RWPE1 (cell line): ENCODE data around the gene NLN.
A peak's percentile ranks its signal among the peaks of the same experiment; 100 is the strongest.
"Not testable (repeated sequence)": the region's sequence is repeated elsewhere in the genome, so short reads cannot be mapped to it uniquely, and the experiment has no call there.

Source experiments
- CTCF ChIA-PET: fragments of 350-600 bp; sonication (Branson Sonifier 250); formaldehyde crosslinking; extraction: SDS; loops from one replicate; lab custom pipeline; 2021; lab: Yijun Ruan, JAX
- POLR2A ChIA-PET: fragments of 400-600 bp; formaldehyde crosslinking; extraction: SDS; loops from one replicate; lab custom pipeline; 2020; ENCODE audit warnings: antibody characterized with exemption; ENCODE audit not compliant: low non-redundant PET; lab: Yijun Ruan, JAX
- DNase-seq: peaks from one replicate; pipeline ENCODE4 v3.0.0; 2012; ENCODE audit warnings: low spot score
- H3K27ac ChIP-seq: fragments of 450-650 bp; 2 replicates; pipeline ENCODE4 v1.5.1; 2017
- CTCF ChIP-seq: fragments of 450-650 bp; conservative IDR thresholded peaks from 2 replicates; pipeline ENCODE4 v1.5.1; 2017; ENCODE audit warnings: low read depth, mild to moderate bottlenecking

NLN gene

GRCh38 chr5:65766781-65767180 is 44.8 kb downstream of the NLN start:
- POLR2A ChIA-PET: no interaction called here
- no peak for DNase-seq
- no peak for TF ChIP-seq CTCF
- no peak overlapping the region for H3K27ac ChIP-seq
- CTCF ChIA-PET: no interaction called here

- POLR2A ChIA-PET: no interaction called here
- no peak for TF ChIP-seq CTCF
- H3K27ac ChIP-seq: no peak overlapping the region
- CTCF ChIA-PET: no interaction called here
- DNase-seq: no peak
Measured at GRCh38 chr5:65767565-65767964, 45.6 kb downstream of the NLN start.

GRCh38 chr5:65768723-65769346 is 46.8 kb downstream of the NLN start:
- DNase-seq: no peak

GRCh38 chr5:65769539-65769938 is 47.5 kb downstream of the NLN start:
- peak; percentile 75 for DNase-seq
- POLR2A ChIA-PET: no interaction called here
- H3K27ac ChIP-seq: no peak overlapping the region
- CTCF ChIA-PET: interaction anchor here (0.6 kb wide), 1 partner anchor 1307 kb away, joined by 4 read pairs; no protein-coding TSS in a partner anchor
- TF ChIP-seq CTCF: no peak

More at GRCh38 chr5:65768723-65769346, 46.8 kb downstream of the NLN start:
- CTCF ChIA-PET: interaction anchor here (0.6 kb wide), 1 partner anchor 1308 kb away, joined by 4 read pairs; no protein-coding TSS in a partner anchor
- H3K27ac ChIP-seq: no peak overlapping the region
- no peak for TF ChIP-seq CTCF
- POLR2A ChIA-PET: no interaction called here

GRCh38 chr5:65771266-65771665 is 49.3 kb downstream of the NLN start:
- ChIA-PET POLR2A (no interaction called here), CTCF (interaction anchor here (0.6 to 0.7 kb wide), 2 partner anchors 341 to 1145 kb away, joined by 3 to 8 read pairs; no protein-coding TSS in a partner anchor)
- no peak for TF ChIP-seq CTCF
- H3K27ac ChIP-seq: no peak overlapping the region
- DNase-seq: no peak

- CTCF ChIA-PET: interaction anchor here (0.6 to 0.7 kb wide), 4 partner anchors 9 to 182 kb away, joined by 3 to 4 read pairs (median 3); no protein-coding TSS in a partner anchor
- H3K27ac ChIP-seq, DNase-seq, POLR2A ChIA-PET: not testable (repeated sequence)
Measured at GRCh38 chr5:65772963-65773362, 51.0 kb downstream of the NLN start.

GRCh38 chr5:65774346-65774745 is 52.3 kb downstream of the NLN start:
- POLR2A ChIA-PET: no interaction called here
- no peak for TF ChIP-seq CTCF
- CTCF ChIA-PET: interaction anchor here (0.7 kb wide), 1 partner anchor 11 kb away, joined by 6 read pairs; no protein-coding TSS in a partner anchor
- no peak overlapping the region for H3K27ac ChIP-seq
- peak; percentile 36 for DNase-seq
